Subcutaneous abdominal adipose tissue (tissue), 5 donors: ENCODE data around the gene ABR.
A peak's percentile ranks its signal among the peaks of the same experiment; 100 is the strongest.
"Not testable (repeated sequence)": the region's sequence is repeated elsewhere in the genome, so short reads cannot be mapped to it uniquely, and the experiment has no call there.

Source experiments
- H3K27ac ChIP-seq: one replicate; pipeline ENCODE4 v1.7.0; 2013; ENCODE audit warnings: low read depth, mild to moderate bottlenecking, inconsistent platforms, low read length, moderate library complexity
- H3K27me3 ChIP-seq, 5 donors: one replicate each; pipeline ENCODE4 v1.7.0; 2013; ENCODE audit warnings: low read length in 5 of 5, inconsistent platforms in 1 of 5; ENCODE audit not compliant: control insufficient read depth in 5 of 5, insufficient read depth in 4 of 5
- H3K36me3 ChIP-seq, 5 donors: one replicate each; pipeline ENCODE4 v1.7.0; 2013; ENCODE audit warnings: low read length in 5 of 5; ENCODE audit not compliant: control insufficient read depth in 5 of 5, insufficient read depth in 5 of 5
- H3K4me1 ChIP-seq, 5 donors: one replicate each; pipeline ENCODE4 v1.7.0; 2013; ENCODE audit warnings: low read length in 5 of 5, mild to moderate bottlenecking in 3 of 5, moderate library complexity in 1 of 5; ENCODE audit not compliant: control insufficient read depth in 5 of 5, insufficient read depth in 5 of 5
- H3K4me3 ChIP-seq, 5 donors: one replicate each; pipeline ENCODE4 v1.7.0; 2013; ENCODE audit warnings: low read length in 5 of 5, low read depth in 1 of 5
- H3K9ac ChIP-seq, 5 donors: one replicate each; pipeline ENCODE4 v1.7.0; 2013; ENCODE audit warnings: low read length in 5 of 5, mild to moderate bottlenecking in 4 of 5, moderate library complexity in 3 of 5
- H3K9me3 ChIP-seq, 5 donors: one replicate each; pipeline ENCODE4 v1.7.0; 2013; ENCODE audit warnings: low read length in 5 of 5; ENCODE audit not compliant: control insufficient read depth in 5 of 5
- donor health status: healthy.
- donor health status: healthy.
- donor health status: healthy.
- donor health status: healthy.
- donor health status: healthy.

The ABR gene

GRCh38 chr17:981292-981658 is 198.5 kb downstream of the ABR start:
- Histone ChIP-seq H3K36me3 (no peaks in the 10 kb centered on the region), H3K4me1 (peaks cover 0 to 26% (median 17%) of the 10 kb centered on the region in 5 donors), H3K4me3 (no peak overlapping the region), H3K9me3 (no peaks in the 10 kb centered on the region), H3K27ac (no peak overlapping the region), H3K27me3 (peaks cover 0 to 14% (median 13%) of the 10 kb centered on the region in 5 donors), H3K9ac (no peak overlapping the region)

- H3K9me3 ChIP-seq = no peaks in the 10 kb centered on the region
- H3K27ac ChIP-seq = peak overlapping the region; percentile 46
- H3K4me1 ChIP-seq = peaks cover 0 to 29% (median 19%) of the 10 kb centered on the region in 5 donors
- peak overlapping the region; percentile 53 to 72 (median 66) for H3K4me3 ChIP-seq
- peak overlapping the region in 4 of 5 donors; percentile 61 to 81 (median 70) for H3K9ac ChIP-seq
- peaks cover 0 to 15% (median 13%) of the 10 kb centered on the region in 5 donors for H3K27me3 ChIP-seq
- H3K36me3 ChIP-seq = no peaks in the 10 kb centered on the region
Measured at GRCh38 chr17:980406-981291, 199.1 kb downstream of the ABR start.

- H3K4me1 ChIP-seq = peaks cover 0 to 36% (median 25%) of the 10 kb centered on the region in 5 donors
- H3K9me3 ChIP-seq = no peaks in the 10 kb centered on the region
- H3K4me3 ChIP-seq = peak within 1 kb of the TSS in 4 of 5 donors; percentile 67 to 72 (median 68)
- H3K36me3 ChIP-seq = no peaks in the 10 kb centered on the region
- peak within 1 kb of the TSS; percentile 46 for H3K27ac ChIP-seq
- peaks cover 0 to 18% (median 13%) of the 10 kb centered on the region in 5 donors for H3K27me3 ChIP-seq
- H3K9ac ChIP-seq = peak within 1 kb of the TSS in 4 of 5 donors; percentile 61 to 81 (median 70)
Measured at GRCh38 chr17:979539-980405, 200.0 kb downstream of the ABR start, which contains the start of gene NXN. NXN (minus strand) TSS chr17:979776.

- Histone ChIP-seq H3K4me3 (peak overlapping the region in 4 of 5 donors; percentile 50 to 71 (median 63)), H3K4me1 (peaks cover 0 to 36% (median 25%) of the 10 kb centered on the region in 5 donors), H3K27ac (no peak overlapping the region), H3K9ac (no peak overlapping the region), H3K27me3 (peaks cover 0 to 18% (median 13%) of the 10 kb centered on the region in 5 donors), H3K9me3 (no peaks in the 10 kb centered on the region), H3K36me3 (no peaks in the 10 kb centered on the region)
Measured at GRCh38 chr17:979212-979538, 200.6 kb downstream of the ABR start.

- peaks cover 0 to 18% (median 13%) of the 10 kb centered on the region in 5 donors for H3K27me3 ChIP-seq
- peak overlapping the region; percentile 28 to 69 (median 62) for H3K4me3 ChIP-seq
- H3K4me1 ChIP-seq = peaks cover 0 to 36% (median 25%) of the 10 kb centered on the region in 5 donors
- H3K36me3 ChIP-seq = no peaks in the 10 kb centered on the region
- no peaks in the 10 kb centered on the region for H3K9me3 ChIP-seq
- peak overlapping the region in 2 of 5 donors; percentile 16 to 56 for H3K9ac ChIP-seq
- peak overlapping the region; percentile 16 for H3K27ac ChIP-seq
Measured at GRCh38 chr17:978103-979093, 201.4 kb downstream of the ABR start.

- Histone ChIP-seq H3K27ac (no peak overlapping the region), H3K4me1 (peaks cover 0 to 36% (median 25%) of the 10 kb centered on the region in 5 donors), H3K4me3 (no peak overlapping the region), H3K9me3 (no peaks in the 10 kb centered on the region), H3K9ac (peak overlapping the region in 1 of 5 donors; percentile 11), H3K27me3 (peaks cover 0 to 18% (median 13%) of the 10 kb centered on the region in 5 donors), H3K36me3 (no peaks in the 10 kb centered on the region)
Measured at GRCh38 chr17:977166-977565, 202.6 kb downstream of the ABR start.

- no peak overlapping the region for H3K27ac ChIP-seq
- H3K4me1 ChIP-seq = peaks cover 0 to 36% (median 25%) of the 10 kb centered on the region in 5 donors
- no peak overlapping the region for H3K4me3 ChIP-seq
- no peaks in the 10 kb centered on the region for H3K9me3 ChIP-seq
- H3K36me3 ChIP-seq = no peaks in the 10 kb centered on the region
- no peak overlapping the region for H3K9ac ChIP-seq
- H3K27me3 ChIP-seq = peaks cover 0 to 18% (median 13%) of the 10 kb centered on the region in 5 donors
Measured at GRCh38 chr17:976312-976711, 203.5 kb downstream of the ABR start.

GRCh38 chr17:975371-975915 is 204.3 kb downstream of the ABR start:
- Histone ChIP-seq H3K9me3 (no peaks in the 10 kb centered on the region), H3K27me3 (peaks cover 0 to 18% (median 13%) of the 10 kb centered on the region in 5 donors), H3K9ac (no peak overlapping the region), H3K27ac (no peak overlapping the region), H3K36me3 (no peaks in the 10 kb centered on the region), H3K4me1 (peaks cover 0 to 31% (median 17%) of the 10 kb centered on the region in 5 donors), H3K4me3 (no peak overlapping the region)

- not testable (repeated sequence) for H3K9me3 ChIP-seq, H3K4me3 ChIP-seq, H3K27ac ChIP-seq, H3K9ac ChIP-seq, H3K36me3 ChIP-seq
- Histone ChIP-seq H3K4me1 (peaks cover 0 to 25% (median 12%) of the 10 kb centered on the region in 5 donors), H3K27me3 (peaks cover 0 to 19% (median 13%) of the 10 kb centered on the region in 5 donors)
Measured at GRCh38 chr17:974778-975177, 205.0 kb downstream of the ABR start.
